DMS153 treated with DMSO at 0.1 percent for 48 hours (cell line): ENCODE results near the gene TPSB2.
"Not testable (repeated sequence)": the region's sequence is repeated elsewhere in the genome, so short reads cannot be mapped to it uniquely, and the experiment has no call there.

ENCODE experiments used
- DNase-seq: peaks from one replicate; lab custom pipeline; 2025; ENCODE audit not compliant: unreplicated experiment; lab: John Stamatoyannopoulos, UW

Gene TPSB2

DNA sequence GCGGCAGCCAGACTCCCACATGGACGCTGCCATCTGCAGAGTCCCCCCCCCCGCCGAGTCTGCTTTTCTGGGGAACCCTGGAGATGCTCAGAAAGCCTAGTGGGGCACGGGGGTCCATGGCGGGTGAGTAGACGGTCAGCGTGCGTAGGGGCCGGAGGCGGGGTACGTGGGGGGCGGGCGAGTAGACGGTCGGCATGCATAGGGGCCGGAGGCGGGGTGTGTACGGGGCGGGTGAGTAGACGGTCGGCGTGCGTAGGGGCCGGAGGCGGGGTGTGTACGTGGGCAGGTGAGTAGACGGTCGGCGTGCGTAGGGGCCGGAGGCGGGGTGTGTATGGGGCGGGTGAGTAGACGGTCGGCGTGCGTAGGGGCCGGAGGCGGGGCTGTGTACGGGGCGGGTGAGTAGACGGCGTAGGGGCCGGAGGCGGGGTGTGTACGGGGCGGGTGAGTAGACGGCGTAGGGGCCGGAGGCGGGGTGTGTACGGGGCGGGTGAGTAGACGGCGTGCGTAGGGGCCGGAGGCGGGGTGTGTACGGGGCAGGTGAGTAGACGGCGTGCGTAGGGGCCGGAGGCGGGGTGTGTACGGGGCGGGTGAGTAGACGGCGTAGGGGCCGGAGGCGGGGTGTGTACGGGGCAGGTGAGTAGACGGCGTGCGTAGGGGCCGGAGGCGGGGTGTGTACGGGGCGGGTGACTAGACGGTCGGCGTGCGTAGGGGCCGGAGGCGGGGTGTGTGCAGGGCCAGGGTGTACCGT lies 44.4 kb downstream of the TPSB2 start:
- DNase-seq: not testable (repeated sequence)

DNA sequence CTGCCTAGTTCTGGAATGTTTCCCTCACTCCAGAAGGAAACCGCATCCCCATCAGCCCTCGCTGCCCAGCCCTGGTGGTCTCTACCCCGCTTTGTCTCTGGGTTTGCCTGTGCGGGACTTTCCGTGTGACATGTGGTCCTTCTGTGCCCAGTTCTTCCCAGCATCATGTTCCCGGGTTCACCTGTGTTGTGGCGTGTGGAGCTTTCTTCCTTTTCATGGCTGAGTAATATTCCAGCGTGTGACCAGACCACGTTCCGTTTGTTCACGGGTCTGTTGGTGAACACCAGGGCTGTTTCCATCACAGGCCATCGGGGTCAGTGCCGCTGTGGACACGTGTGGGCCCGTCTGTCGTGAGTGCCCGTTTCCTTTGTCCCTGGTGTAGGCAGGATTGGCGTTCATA lies 45.0 kb downstream of the TPSB2 start:
- no peak for DNase-seq

DNA sequence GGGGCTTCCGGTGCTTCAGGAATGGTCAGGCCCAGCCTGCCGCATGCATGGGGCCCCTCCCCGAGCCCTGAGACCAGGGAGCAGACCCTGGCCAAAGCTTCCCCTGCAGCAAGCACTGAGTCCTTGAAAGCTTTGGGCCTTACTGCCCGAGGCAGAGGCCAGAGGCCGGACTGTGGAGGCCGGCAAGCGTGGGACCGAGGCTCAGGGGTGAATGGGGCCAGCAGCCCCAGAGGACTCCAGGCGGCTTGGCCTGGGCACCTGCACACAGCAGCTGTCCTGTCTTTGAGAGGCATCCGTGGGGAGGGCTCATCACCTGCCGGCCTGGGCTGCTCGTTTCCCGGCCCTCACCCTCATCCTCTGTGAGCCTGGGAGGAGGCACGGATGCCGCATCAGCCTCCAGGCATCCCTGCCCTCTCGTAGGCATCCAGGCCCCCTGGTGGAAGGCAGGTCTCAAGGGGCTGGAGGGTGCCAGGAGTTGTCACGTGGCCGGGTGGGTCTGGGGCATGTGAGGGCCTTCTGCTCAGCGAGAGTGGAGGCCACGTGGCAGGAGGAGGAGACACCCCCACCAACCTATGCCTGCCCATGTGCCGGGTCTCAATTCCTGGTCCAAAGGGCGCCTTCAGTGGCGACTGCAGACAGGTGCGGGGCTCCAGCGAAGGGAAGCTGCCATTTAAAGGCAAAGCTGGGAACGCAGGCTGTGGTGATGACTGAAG lies 45.7 kb downstream of the TPSB2 start:
- no peak for DNase-seq

GRCh38 chr16:1182950-1183907 lies 46.8 kb downstream of the TPSB2 start:
- peak; percentile 33 for DNase-seq

DNA sequence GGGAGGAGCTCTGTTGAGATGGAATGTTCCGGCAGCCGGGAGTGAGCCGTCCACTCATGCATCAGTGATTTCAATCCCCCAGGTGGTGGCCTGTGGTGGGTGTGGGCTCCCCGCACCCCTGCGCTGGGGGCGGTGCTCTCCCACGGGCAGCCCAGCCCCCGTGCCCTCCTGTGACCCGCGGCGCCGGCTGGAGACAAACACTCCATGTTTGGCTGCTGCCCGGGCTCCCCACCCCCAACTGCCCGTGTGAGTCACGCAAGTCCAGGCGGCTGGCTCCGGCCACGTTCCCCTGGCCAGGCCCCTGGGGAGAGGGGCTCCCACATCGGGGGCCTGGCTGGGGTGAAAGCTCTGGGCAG lies 47.7 kb downstream of the TPSB2 start:
- no peak for DNase-seq

DNA sequence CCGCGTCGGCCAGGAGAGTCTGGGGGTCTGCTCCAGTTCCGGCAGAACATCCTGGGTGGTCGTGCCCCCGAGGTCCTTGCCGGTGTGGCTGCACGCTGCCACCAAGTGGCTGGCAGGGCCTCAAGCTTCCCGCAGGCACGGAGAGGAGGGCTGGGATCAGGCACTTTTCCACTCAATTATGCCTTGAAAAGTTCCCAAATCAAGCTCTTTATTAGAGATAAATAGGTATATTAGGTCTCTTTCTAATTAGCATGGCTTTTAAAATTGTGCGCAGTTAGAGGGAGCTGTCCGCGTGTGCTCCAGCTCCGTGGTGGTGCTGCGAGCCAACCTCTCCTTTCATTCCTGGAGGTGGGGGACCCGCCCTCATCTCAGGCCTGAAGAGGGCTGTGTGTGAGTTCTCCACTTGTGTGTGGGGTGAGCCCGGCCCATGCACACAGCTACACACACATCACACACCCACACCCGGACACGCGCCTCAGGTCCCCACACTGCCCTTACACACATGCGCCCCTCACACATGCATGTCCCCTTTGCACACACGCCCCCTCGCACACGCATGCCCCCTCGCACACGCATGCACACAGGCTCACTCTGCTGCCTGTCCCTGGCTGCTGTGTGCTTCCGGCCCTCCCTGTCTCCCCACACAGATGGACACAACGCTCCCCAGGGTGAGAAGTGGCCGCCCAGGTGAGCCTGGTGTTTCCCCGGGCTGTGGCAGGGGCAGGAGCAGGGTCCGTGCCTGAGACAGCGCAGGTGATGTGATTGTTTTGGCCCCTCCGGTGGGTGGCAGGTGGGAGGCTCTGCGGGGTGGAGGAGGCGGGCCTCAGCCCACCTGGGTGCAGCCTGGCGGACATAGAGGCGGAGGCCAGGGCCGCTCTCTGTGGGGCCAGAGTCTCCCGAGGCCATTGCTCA lies 48.3 kb downstream of the TPSB2 start:
- DNase-seq: no peak

DNA sequence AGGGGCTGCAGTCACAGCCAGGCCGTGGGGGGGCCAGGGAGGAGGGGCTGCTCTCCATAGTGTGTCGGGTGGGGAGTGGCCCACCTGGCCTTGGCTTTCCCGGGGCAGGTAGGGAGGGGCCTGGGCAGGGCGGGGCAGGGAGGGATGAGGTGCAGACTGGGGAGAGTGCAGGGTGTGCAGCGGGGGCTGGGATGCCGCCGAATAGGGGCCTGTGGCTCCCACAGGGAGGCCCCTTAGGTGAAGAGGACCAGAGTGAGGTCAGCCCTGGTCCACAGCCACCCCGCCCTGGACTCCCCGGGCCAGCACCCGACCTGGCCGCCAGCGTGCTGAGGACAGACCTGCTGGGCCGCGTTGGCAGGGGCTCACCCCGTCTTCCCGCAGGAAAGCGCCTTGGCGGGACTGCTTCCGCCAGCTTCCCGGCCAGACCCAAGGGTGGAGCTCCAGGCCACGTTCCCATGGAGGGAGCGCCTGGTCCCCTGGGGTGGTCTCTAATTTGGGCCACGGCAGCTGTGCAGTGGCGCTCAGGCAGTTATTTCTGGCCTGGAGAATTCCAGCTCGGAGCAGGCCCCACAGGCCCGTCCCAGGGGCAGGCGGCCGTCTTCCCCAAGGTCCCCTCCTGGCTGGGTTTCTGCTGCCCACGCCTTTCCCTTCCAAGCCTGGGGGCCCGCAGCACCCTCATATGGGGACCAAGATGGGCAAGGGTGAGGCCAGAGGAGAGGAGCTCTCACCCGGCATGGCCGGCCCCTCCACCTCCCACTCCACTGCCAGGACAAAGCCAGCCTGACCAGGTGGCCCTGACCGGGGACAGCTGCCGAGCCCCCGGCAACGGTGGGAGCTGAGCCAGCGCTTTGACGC lies 49.2 kb downstream of the TPSB2 start:
- no peak for DNase-seq
